Ishikawa (cell line): Measurements from ENCODE around the gene MARCHF3.

Experiments used
- CEBPB ChIP-seq: IDR thresholded peaks from 2 replicates; pipeline ENCODE4 v1.6.1; 2012
- CREB1 ChIP-seq: IDR thresholded peaks from 2 replicates; pipeline ENCODE4 v1.6.1; 2012; ENCODE audit warnings: low read depth
- EP300 ChIP-seq: IDR thresholded peaks from 2 replicates; pipeline ENCODE4 v1.6.1; 2012; ENCODE audit warnings: borderline replicate concordance
- FOXM1 ChIP-seq: IDR thresholded peaks from 2 replicates; pipeline ENCODE4 v1.6.1; 2012; ENCODE audit warnings: low read depth, borderline replicate concordance
- NFIC ChIP-seq: IDR thresholded peaks from 2 replicates; pipeline ENCODE4 v1.6.1; 2012
- TF ChIP-seq, protein P1 (sequence below): IDR thresholded peaks from 2 replicates; pipeline ENCODE4 v1.6.1; 2012; ENCODE audit warnings: low read depth, mild to moderate bottlenecking

DNA sequence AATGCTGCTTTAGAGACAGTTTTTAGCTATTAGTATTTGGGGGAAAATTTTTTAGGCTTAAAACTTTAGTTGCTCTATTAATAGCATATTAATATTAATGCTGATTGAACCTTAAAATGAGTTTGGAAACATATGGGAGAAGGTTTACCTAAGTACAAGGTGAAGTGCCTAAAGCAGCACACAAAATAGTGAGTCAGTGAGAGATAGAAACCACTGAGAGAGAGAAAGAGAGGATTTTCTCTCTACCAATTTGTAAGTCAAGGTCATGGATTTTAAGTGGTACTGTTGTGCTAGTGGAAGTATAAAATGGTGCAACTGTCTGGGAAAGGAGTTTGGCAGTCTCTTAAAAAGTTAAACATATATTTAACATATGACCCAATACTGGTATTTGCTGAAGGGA lies 64.9 kb downstream of the MARCHF3 start:
- TF ChIP-seq FOXM1 (no peak; the same call in 1 of the 2 replicates), EP300 (no peak), CEBPB (no peak), CREB1 (no peak), NFIC (no peak)
- TF ChIP-seq, protein P1, sequence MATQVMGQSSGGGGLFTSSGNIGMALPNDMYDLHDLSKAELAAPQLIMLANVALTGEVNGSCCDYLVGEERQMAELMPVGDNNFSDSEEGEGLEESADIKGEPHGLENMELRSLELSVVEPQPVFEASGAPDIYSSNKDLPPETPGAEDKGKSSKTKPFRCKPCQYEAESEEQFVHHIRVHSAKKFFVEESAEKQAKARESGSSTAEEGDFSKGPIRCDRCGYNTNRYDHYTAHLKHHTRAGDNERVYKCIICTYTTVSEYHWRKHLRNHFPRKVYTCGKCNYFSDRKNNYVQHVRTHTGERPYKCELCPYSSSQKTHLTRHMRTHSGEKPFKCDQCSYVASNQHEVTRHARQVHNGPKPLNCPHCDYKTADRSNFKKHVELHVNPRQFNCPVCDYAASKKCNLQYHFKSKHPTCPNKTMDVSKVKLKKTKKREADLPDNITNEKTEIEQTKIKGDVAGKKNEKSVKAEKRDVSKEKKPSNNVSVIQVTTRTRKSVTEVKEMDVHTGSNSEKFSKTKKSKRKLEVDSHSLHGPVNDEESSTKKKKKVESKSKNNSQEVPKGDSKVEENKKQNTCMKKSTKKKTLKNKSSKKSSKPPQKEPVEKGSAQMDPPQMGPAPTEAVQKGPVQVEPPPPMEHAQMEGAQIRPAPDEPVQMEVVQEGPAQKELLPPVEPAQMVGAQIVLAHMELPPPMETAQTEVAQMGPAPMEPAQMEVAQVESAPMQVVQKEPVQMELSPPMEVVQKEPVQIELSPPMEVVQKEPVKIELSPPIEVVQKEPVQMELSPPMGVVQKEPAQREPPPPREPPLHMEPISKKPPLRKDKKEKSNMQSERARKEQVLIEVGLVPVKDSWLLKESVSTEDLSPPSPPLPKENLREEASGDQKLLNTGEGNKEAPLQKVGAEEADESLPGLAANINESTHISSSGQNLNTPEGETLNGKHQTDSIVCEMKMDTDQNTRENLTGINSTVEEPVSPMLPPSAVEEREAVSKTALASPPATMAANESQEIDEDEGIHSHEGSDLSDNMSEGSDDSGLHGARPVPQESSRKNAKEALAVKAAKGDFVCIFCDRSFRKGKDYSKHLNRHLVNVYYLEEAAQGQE: no peak
